K562 (cell line): ENCODE data around the gene GOLGA8M.
"Not testable (repeated sequence)": the region's sequence is repeated elsewhere in the genome, so short reads cannot be mapped to it uniquely, and the experiment has no call there.

ENCODE experiments used
- EGR1 ChIP-seq: fragments of 450-650 bp; conservative IDR thresholded peaks from 2 replicates; pipeline ENCODE4 v1.6.1; 2017; ENCODE audit warnings: mild to moderate bottlenecking
- KDM1A ChIP-seq, 2 experiments: fragments of 450-650 bp; IDR thresholded peaks; 2 replicates each; pipeline ENCODE4 v1.6.1; 2016; ENCODE audit warnings: mild to moderate bottlenecking in 2 of 2
- SIN3A ChIP-seq, 2 experiments: fragments of 150-350 bp in 1 of 2; IDR thresholded peaks; 2 replicates each; pipeline ENCODE4 v1.6.1; 2011 to 2016; ENCODE audit warnings: borderline replicate concordance in 2 of 2, low read depth in 2 of 2, low read length in 2 of 2, mild to moderate bottlenecking in 2 of 2, moderate library complexity in 2 of 2; ENCODE audit not compliant: control insufficient read depth in 1 of 2
- TSHZ1 ChIP-seq: fragments of 250-450 bp; sonication (Bioruptor Pico); IDR thresholded peaks from 2 replicates; pipeline ENCODE4 v1.4.0; 2020; ENCODE audit warnings: mild to moderate bottlenecking, moderate library complexity
- XRCC5 ChIP-seq: fragments of 200-400 bp; formaldehyde crosslinking; IDR thresholded peaks from 2 replicates; pipeline ENCODE4 v1.6.1; 2017; ENCODE audit warnings: low read depth, mild to moderate bottlenecking, low read length

GRCh38 chr15:28666402-28666801, 45.8 kb downstream of the GOLGA8M start:
- not testable (repeated sequence) for TF ChIP-seq EGR1; TSHZ1 (CRISPR knock-in tag); KDM1A (IDR thresholded peaks at IDR 0.05); XRCC5; SIN3A (IDR thresholded peaks at IDR 0.05; ENCODE audit: borderline replicate concordance in 2 of 2, control insufficient read depth in 1 of 2, low read depth in 2 of 2, low read length in 2 of 2)
